ENCODE data around the gene SYT2.
"Not testable (repeated sequence)": the region's sequence is repeated elsewhere in the genome, so short reads cannot be mapped to it uniquely, and the experiment has no call there.

GRCh38 chr1:202546796-202547195, 163.5 kb downstream of the SYT2 start:
- TF ChIP-seq, protein P1, sequence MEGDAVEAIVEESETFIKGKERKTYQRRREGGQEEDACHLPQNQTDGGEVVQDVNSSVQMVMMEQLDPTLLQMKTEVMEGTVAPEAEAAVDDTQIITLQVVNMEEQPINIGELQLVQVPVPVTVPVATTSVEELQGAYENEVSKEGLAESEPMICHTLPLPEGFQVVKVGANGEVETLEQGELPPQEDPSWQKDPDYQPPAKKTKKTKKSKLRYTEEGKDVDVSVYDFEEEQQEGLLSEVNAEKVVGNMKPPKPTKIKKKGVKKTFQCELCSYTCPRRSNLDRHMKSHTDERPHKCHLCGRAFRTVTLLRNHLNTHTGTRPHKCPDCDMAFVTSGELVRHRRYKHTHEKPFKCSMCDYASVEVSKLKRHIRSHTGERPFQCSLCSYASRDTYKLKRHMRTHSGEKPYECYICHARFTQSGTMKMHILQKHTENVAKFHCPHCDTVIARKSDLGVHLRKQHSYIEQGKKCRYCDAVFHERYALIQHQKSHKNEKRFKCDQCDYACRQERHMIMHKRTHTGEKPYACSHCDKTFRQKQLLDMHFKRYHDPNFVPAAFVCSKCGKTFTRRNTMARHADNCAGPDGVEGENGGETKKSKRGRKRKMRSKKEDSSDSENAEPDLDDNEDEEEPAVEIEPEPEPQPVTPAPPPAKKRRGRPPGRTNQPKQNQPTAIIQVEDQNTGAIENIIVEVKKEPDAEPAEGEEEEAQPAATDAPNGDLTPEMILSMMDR (IDR thresholded peaks at IDR 0.05) = not testable (repeated sequence)
- not testable (repeated sequence) for TF ChIP-seq ZNF423 (CRISPR knock-in tag; IDR thresholded peaks at IDR 0.05); USF1 (CRISPR knock-in tag; IDR thresholded peaks at IDR 0.05); E2F1 (CRISPR knock-in tag; IDR thresholded peaks at IDR 0.05); NR3C1 (CRISPR knock-in tag; conservative IDR thresholded peaks at IDR 0.05; ENCODE audit: low read depth); ATF3 (CRISPR knock-in tag; conservative IDR thresholded peaks at IDR 0.05); TEAD4 (CRISPR knock-in tag; IDR thresholded peaks at IDR 0.05)
- TF ChIP-seq, protein P2, sequence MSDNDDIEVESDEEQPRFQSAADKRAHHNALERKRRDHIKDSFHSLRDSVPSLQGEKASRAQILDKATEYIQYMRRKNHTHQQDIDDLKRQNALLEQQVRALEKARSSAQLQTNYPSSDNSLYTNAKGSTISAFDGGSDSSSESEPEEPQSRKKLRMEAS (CRISPR knock-in tag; IDR thresholded peaks at IDR 0.05) = not testable (repeated sequence)
- TF ChIP-seq, protein P3, sequence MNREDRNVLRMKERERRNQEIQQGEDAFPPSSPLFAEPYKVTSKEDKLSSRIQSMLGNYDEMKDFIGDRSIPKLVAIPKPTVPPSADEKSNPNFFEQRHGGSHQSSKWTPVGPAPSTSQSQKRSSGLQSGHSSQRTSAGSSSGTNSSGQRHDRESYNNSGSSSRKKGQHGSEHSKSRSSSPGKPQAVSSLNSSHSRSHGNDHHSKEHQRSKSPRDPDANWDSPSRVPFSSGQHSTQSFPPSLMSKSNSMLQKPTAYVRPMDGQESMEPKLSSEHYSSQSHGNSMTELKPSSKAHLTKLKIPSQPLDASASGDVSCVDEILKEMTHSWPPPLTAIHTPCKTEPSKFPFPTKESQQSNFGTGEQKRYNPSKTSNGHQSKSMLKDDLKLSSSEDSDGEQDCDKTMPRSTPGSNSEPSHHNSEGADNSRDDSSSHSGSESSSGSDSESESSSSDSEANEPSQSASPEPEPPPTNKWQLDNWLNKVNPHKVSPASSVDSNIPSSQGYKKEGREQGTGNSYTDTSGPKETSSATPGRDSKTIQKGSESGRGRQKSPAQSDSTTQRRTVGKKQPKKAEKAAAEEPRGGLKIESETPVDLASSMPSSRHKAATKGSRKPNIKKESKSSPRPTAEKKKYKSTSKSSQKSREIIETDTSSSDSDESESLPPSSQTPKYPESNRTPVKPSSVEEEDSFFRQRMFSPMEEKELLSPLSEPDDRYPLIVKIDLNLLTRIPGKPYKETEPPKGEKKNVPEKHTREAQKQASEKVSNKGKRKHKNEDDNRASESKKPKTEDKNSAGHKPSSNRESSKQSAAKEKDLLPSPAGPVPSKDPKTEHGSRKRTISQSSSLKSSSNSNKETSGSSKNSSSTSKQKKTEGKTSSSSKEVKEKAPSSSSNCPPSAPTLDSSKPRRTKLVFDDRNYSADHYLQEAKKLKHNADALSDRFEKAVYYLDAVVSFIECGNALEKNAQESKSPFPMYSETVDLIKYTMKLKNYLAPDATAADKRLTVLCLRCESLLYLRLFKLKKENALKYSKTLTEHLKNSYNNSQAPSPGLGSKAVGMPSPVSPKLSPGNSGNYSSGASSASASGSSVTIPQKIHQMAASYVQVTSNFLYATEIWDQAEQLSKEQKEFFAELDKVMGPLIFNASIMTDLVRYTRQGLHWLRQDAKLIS (CRISPR knock-in tag; IDR thresholded peaks at IDR 0.05; ENCODE audit: borderline replicate concordance) = not testable (repeated sequence)

Data from WTC11 (cell line).